GM12891 (cell line): ENCODE results near the gene DAND5.

Experiments
- POLR2A ChIP-seq: IDR thresholded peaks from 2 replicates; pipeline ENCODE4 v1.6.1; 2011; ENCODE audit warnings: low read depth, low read length, control low read depth
- POLR2AphosphoS5 ChIP-seq: IDR thresholded peaks from 2 replicates; pipeline ENCODE4 v1.6.1; 2011; ENCODE audit warnings: low read depth, low read length, control low read depth
- TAF1 ChIP-seq: IDR thresholded peaks from 2 replicates; pipeline ENCODE4 v1.6.1; 2011; ENCODE audit warnings: low read depth, low read length, control low read depth

GRCh38 chr19:12930002-12930645 lies 39.3 kb upstream of the DAND5 start:
- TF ChIP-seq POLR2AphosphoS5 (no peak), POLR2A (no peak), TAF1 (no peak)
